Astrocyte of the spinal cord (primary cell): Measurements from ENCODE around the gene IQCK.
A peak's percentile ranks its signal among the peaks of the same experiment; 100 is the strongest.

Experiments
- DNase-seq: peaks from one replicate; pipeline ENCODE4 v3.0.0; 2011; ENCODE audit warnings: low read depth, low spot score
- H3K4me3 ChIP-seq: 2 replicates; pipeline ENCODE4 v1.5.1; 2011; ENCODE audit warnings: low read depth, mild to moderate bottlenecking, low read length, moderate library complexity
- in situ Hi-C: cut with HindIII; loops from 2 replicates; pipeline ENCODE4 v1.10.0; 2017; ENCODE audit warnings: low sequenced_read_pairs
- TF ChIP-seq, protein P1 (sequence below): IDR thresholded peaks from 2 replicates; pipeline ENCODE4 v1.5.1; 2012; ENCODE audit warnings: low read depth, mild to moderate bottlenecking, low read length, inconsistent platforms

The IQCK gene

GRCh38 chr16:19874851-19875546, 156.9 kb downstream of the IQCK start:
- TF ChIP-seq, protein P1, sequence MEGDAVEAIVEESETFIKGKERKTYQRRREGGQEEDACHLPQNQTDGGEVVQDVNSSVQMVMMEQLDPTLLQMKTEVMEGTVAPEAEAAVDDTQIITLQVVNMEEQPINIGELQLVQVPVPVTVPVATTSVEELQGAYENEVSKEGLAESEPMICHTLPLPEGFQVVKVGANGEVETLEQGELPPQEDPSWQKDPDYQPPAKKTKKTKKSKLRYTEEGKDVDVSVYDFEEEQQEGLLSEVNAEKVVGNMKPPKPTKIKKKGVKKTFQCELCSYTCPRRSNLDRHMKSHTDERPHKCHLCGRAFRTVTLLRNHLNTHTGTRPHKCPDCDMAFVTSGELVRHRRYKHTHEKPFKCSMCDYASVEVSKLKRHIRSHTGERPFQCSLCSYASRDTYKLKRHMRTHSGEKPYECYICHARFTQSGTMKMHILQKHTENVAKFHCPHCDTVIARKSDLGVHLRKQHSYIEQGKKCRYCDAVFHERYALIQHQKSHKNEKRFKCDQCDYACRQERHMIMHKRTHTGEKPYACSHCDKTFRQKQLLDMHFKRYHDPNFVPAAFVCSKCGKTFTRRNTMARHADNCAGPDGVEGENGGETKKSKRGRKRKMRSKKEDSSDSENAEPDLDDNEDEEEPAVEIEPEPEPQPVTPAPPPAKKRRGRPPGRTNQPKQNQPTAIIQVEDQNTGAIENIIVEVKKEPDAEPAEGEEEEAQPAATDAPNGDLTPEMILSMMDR: no peak
- DNase-seq: no peak
- no peak overlapping the region for H3K4me3 ChIP-seq
- in situ Hi-C loops: no loop called here

- H3K4me3 ChIP-seq: no peak overlapping the region
- TF ChIP-seq, protein P1: no peak
- in situ Hi-C loops: no loop called here
- no peak for DNase-seq
These were observed 157.8 kb downstream of the IQCK start for GRCh38 chr16:19875900-19876299.

DNA sequence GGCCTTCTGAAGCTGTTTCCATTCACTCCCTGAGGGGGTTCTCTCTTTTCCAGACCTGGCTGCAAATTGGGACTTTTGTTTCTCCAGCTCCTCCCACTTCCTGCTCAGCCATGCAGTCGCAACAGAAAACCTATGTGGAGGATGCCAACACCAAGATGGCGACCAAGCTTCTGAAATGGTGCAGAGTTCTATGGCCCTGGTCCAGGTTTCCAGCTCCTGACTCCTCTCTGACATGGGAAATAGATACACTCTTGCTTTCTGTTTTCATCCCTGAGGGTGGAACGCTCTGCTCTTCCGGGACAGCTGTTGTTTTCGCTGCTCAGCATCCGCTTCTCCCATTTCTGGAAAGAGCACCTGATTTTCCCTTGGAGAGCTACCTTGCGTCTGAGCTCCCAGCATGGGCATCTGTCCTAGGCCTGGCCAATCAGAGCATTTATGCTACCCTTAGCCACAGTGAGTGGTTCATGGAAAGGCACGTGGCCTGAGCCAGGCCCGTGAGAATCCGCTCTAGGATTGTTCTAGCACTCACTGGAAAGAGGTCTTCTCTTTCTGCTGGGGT, 158.5 kb downstream of the IQCK start:
- no peak overlapping the region for H3K4me3 ChIP-seq
- no peak for DNase-seq
- in situ Hi-C loops: no loop called here
- TF ChIP-seq, protein P1: no peak

GRCh38 chr16:19878757-19879156, 160.7 kb downstream of the IQCK start:
- DNase-seq: no peak
- TF ChIP-seq, protein P1: no peak
- in situ Hi-C loops: no loop called here
- H3K4me3 ChIP-seq: no peak overlapping the region

- in situ Hi-C loops: no loop called here
- peak; percentile 44 for DNase-seq
- H3K4me3 ChIP-seq: no peak overlapping the region
- TF ChIP-seq, protein P1: no peak
These were observed 161.2 kb downstream of the IQCK start for GRCh38 chr16:19879241-19879792.

GRCh38 chr16:19881028-19881427, 163.0 kb downstream of the IQCK start:
- in situ Hi-C loops: no loop called here
- TF ChIP-seq, protein P1: no peak
- H3K4me3 ChIP-seq: no peak overlapping the region
- DNase-seq: no peak
